Stimulated activated CD8-positive, alpha-beta memory T cell treated with anti-CD3 and anti-CD28 coated beads, Interleukin-2, amount 100 ng/mL, for 48 hours (primary cell): ENCODE measurements around the gene MSS51.

Experiments used
- DNase-seq, 2 donors: peaks; one replicate each; pipeline ENCODE4 v3.0.0-alpha.2; 2020; ENCODE audit warnings: low read depth in 2 of 2

Gene MSS51

DNA sequence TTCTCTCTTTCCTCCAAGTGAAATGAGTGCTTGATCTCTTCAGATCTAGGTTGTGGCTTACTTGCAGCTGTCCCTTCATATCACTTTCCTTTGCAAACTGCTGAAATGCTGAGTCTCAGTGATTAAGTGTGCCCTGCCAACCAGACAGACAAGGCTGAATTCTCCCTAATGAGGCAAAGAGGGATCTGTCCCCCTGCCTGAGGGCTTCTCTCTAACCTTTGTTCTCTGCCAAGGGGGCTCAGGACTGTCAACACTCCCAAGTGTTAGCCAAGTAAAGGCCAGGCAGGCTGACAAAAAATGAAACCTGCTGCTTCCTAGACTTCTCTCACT, at the start of gene MSS51:
Gene MSS51, minus strand, starts transcription at position 24 of the 330 bp plus-strand sequence. CDS start 5,277 bp downstream, outside the sequence.
- DNase-seq, result no peak

GRCh38 chr10:73480158-73480557, 46.8 kb upstream of the MSS51 start:
- no peak for DNase-seq

- no peak for DNase-seq
These were observed 45.3 kb upstream of the MSS51 start for GRCh38 chr10:73478636-73479035.

DNA sequence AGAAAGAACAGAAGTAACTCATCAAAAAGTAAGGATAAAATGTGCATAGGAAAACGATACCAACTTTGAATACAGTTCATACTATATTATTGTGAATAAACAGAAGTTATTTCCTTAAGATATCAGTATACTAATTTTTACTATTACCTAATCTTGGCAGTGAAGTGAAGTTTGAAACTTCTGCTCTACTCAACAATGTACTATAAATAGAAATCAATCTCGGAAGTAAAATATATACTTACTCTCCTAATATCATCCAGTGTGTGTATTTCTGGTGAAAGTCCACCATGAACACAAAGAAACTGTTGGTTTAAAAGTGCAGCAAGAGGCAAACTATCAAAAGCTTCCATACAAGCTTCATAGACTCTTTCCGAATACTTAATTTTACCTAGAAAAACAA, 37.9 kb upstream of the MSS51 start:
- DNase-seq, result no peak

GRCh38 chr10:73469579-73469978, 36.2 kb upstream of the MSS51 start:
- DNase-seq, result no peak

DNA sequence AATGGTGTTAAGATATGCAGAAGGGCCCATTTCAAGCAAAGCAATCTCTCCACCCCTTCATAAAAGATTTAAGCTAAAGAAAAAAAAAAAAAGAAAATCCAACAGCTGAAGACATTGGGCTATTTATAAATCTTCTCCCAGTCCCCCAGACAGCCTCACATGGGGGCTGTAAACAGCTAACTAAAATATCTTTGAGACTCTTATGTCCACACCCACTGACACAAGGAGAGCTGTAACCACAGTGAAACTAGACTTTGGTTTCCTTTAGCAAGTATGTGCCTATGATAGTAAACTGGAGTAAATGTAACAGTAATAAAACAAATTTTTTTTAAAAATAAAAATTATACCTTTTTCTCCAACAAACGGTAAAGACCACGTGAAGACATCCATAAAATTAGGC, 33.8 kb upstream of the MSS51 start:
- no peak for DNase-seq

DNA sequence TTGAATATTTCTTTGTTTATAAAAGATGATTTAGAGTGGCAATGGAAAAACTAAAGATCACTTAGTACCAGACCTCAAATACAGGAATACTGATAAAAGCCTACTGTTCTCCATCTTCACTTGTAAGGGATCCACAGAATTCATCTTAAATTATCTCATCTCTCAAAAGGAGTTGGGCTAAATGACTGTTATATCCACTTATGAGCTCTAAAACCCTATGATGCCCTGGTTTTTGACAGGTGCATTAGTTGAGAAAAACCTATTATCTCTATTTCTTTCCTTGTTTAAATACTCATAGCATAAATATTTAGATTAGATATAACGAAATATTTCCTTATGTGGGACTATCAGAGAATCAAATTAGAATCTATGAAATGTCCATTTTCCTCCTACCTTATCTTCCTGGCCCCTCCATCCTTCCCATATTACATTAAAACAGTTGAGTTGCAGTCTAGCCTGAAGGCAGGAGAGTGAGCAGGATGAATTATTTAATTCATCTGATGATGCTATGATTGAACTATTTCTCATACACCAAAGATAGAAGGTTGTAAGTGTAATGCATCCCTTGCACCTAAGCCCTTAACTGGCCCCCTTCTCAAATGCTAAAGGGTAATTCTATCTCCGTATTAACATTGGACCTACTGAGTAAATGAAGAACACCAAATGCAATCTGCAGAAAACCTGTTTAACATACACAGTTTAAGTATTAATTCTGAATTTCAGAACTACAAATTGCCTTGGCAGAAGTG, 32.8 kb upstream of the MSS51 start:
- DNase-seq, result no peak

GRCh38 chr10:73460897-73461296, 27.5 kb upstream of the MSS51 start:
- DNase-seq, result no peak

DNA sequence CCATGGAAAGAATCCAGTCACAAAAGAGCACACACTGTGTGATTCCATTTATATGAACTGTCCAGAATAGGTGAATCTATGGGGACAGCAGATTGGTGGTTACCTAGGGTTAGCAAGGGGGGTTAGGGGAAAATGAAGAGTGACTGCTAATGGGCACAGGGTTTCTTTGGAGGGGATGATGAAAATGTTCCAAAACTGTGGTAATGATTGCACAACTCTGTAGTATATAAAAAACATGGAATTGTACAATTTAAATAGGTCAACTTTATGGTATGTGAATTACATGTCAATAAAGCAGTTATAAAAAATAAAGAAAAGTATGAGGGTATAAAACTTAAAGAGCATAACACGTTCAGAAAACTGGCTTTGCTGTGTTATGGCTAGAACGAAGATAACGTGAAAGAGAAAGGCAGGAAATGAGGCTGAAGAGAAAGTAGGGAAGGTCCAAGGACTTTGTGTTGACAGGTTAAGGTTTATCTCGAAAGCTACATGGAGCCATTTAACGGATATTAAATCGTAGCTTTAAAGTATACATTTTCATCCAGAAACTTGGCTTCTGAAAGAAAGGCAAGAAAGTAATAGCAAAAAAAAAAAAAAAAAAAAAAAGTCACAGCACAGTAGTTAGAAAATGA, 26.4 kb upstream of the MSS51 start:
- DNase-seq, result no peak

DNA sequence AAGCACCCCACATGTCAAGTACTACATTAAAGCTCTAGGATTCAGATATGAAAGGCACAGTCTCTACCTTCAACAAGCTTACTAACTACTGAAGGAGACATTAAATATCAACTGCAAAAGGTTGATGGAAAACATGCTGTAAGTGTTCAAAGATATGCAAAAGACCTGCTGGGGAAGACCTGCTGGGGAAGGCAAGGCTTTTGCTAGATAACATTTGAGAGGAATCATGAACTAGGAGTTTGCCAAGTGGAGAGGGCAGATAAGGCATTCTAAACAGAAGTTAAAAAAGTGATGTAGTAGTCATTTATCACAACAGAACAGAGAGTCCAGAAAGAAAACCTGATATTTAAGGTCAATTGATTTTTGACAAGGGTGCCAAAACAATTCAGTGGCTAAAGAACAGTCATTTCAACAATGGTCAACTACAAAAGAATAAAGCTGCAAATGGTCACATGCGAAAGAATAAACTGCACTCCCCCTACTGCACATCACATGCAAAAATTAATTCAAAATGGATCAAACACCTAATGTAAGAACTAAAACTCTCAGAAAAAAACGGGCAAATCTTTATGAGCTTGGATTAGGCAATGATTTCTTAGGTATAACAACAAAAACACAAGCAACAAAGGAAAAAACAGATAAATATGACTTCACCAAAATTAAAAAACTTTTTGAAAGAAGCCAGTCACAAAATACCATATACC, 23.0 kb upstream of the MSS51 start:
- DNase-seq, result no peak

GRCh38 chr10:73449113-73449512, 15.8 kb upstream of the MSS51 start:
- DNase-seq, result no peak

DNA sequence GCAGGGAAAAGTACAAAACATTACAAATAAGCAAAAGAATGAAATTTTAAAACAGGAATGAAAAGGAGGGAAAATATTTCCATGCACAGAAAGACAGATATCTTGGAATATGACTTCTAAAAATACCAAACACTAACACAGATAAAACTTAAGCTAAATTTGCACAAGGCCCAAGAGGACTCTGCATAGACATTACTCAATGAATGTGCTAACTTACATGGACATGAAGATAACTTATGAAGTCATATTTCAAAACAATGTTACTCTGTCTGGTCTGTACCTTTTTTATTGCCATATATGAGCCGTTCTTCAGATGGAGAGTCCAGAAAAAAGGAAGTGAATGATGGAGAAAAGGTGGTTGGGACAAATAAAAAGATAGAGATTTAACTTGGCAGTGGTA, 15.0 kb upstream of the MSS51 start:
- DNase-seq, result no peak

- no peak for DNase-seq
These were observed 13.6 kb upstream of the MSS51 start for GRCh38 chr10:73446926-73447325.

DNA sequence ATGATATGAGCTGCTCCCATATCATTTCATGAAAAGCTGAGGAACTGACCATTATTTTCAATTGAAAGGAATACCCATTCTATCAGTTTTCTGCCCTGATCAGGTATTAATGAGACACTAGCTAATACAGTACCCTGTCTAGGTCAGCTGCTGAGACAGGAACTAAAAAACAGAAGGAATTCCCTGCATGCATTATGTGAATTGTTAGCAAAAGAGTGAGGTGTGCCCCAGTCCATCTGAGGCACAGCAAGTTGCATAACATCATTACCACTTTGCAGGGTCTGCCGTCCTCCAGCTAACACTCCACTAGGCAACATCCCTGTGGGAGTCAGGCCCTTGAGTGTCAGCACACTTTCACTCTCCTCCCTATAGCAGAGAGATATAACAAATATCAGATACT, 11.1 kb upstream of the MSS51 start:
- DNase-seq, result no peak

- peak in 1 of 2 donors; percentile 1 for DNase-seq
These were observed 6.4 kb upstream of the MSS51 start for GRCh38 chr10:73439605-73440312.

DNA sequence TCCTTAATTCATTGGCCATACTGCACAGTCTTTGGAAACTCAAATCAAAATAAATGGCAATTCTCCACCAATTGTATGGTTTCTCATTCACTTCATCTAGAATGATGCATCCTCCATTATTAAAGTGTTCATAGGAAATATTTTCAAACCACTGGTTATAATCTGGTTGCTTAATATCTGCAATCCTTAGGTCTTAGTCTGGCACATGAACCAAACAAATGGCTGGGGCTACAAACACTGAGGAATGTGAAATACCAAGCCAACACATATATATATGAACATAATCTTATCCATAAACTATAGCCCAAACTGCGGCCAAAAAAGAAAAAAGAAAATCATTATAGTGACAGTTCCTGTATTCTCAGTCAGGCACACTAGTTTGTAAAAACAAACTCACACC, 5.7 kb upstream of the MSS51 start:
- DNase-seq, result no peak

GRCh38 chr10:73432646-73433537, 469 bp downstream of the MSS51 start:
- no peak for DNase-seq

GRCh38 chr10:73426318-73426717, 7.0 kb downstream of the MSS51 start:
- DNase-seq, result no peak

DNA sequence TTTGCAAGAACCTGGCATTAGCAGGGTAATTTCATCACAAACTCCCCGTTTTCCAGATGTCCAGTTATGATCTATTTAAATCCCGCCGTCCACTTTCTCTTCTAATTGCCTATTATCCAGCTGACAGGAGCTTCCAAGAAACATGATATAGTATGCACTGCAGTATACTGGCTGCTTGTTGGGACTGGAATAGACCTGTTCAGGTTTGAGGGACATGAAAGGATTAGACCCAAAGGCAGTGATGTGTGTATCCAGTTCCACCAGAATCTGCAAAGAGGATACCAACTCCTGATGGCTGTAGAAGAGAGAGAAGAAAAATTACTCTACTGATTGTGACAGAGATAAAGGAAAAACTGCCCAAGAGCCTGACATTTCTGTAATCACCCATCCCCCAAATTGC, 8.9 kb downstream of the MSS51 start:
- DNase-seq, result no peak

DNA sequence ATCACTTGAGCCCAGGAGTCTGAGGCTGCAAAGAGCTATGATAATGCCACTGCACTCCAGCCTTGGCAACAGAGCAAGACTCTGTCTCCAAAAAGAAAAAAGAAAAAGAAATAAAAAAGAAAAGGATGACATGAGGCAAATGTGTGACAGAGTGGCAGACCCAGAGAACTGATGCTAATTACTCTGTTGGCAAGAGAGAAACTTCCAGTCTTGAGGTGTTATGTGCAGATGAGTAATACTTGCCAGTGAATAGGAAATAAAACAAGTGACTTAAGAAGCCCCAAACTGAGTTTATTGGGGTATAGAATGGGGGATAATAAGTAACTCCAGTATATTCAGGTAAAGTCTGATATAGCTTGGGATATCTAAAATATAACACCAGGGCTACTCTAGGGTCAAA, 10.1 kb downstream of the MSS51 start:
- DNase-seq, result no peak

DNA sequence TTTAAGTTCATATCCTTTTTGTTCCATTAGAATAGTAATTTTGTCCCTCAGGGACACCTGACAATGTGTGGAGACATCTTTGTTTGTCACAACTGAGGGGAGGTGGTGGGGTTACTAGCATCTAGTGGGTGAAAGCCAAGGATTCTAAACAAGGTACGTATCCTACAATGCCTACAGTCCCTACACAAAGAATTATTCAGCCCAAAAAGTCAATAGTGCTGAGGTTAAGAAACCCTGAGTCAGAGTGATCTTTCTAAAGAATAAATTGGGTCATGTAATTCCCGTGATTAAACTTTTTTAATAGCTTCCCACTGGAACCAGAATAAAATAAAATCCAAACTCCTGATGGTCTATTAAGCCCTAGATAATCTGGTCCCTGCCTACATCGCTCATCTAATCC, 16.8 kb downstream of the MSS51 start:
- DNase-seq, result no peak
